Pancreas (tissue), 10 donors: ENCODE results near the gene CYP1A2. TPM values are rescaled to one million over a fixed set of nuclear protein-coding genes. Genes with fewer than 3 reads are reported as not detected.

Experiments
- ATAC-seq, 4 donors: fragments of 200-7000 bp; cut with Tn5 transposase; one replicate each; pipeline versions ENCODE4 v1.8.0 to v1.9.1; 2020; ENCODE audit warnings: mild to moderate bottlenecking in 4 of 4, moderate library complexity in 4 of 4
- DNase-seq, 6 donors: peaks; one replicate each; pipeline ENCODE4 v3.0.0-alpha.2; 2020
- FAIRE-seq: peaks from 2 replicates; lab custom pipeline; 2012; peaks lifted over from hg19 to GRCh38; lab: Jason Lieb, UNC
- H3K27ac ChIP-seq, 4 donors: fragments of 200-600 bp; sonication (generic); 1 replicate in 3 of 4; 2 replicates in 1 of 4; pipeline versions ENCODE4 v1.5.0 to v1.8.0; 2020
- H3K27me3 ChIP-seq, 4 donors: fragments of 200-600 bp; one replicate each; pipeline ENCODE4 v1.8.0; 2021
- H3K36me3 ChIP-seq, 3 donors: fragments of 200-600 bp; sonication (generic) in 1 of 3; one replicate each; pipeline versions ENCODE4 v1.5.0 to v1.8.0; 2020 to 2021
- H3K4me1 ChIP-seq, 3 donors: fragments of 200-600 bp; one replicate each; pipeline ENCODE4 v1.8.0; 2021
- H3K4me3 ChIP-seq, 4 donors: fragments of 200-600 bp; sonication (generic) in 2 of 4; one replicate each; pipeline versions ENCODE4 v1.5.0 to v1.8.0; 2020 to 2021
- H3K9me3 ChIP-seq, 4 donors: fragments of 200-600 bp; one replicate each; pipeline ENCODE4 v1.8.0; 2021
- CTCF ChIP-seq, 4 donors: fragments of 200-600 bp; sonication (generic) in 3 of 4; IDR thresholded peaks; one replicate each; pipeline versions ENCODE4 v1.5.0 to v1.8.0; 2021; ENCODE audit warnings: antibody characterized with exemption in 4 of 4
- WGBS, 2 donors: extraction: QIAGEN DNeasy Blood & Tissue Kit; methylation state at CpG; one replicate each; pipeline ENCODE4 v1.1.7; 2013; 5-methylcytosine and 5-hydroxymethylcytosine counted together
- intact Hi-C, 3 donors: fragments of 100-400 bp; cut with DNase I; formaldehyde crosslinking; loops; one replicate each; pipeline versions ENCODE4 v1.11.1 to v1.14.2; 2022
- polyA plus RNA-seq, 2 donors: library from polyadenylated mRNA; stranded (reverse); fragments of 200-250 nt; gene quantifications; one replicate each; pipeline ENCODE4 v1.2.3, GENCODE V29; 2013
- total RNA-seq, 6 donors: library from RNA; stranded (reverse); fragmentation: NEBNext Ultra II Directional in 4 of 6; extraction: Animal tissue kit (Norgen Biotek cat#: 25700) in 4 of 6; gene quantifications; one replicate each; pipeline versions ENCODE4 v1.2.1 to v1.2.4, GENCODE V29; 2021 to 2023
- donor health status: healthy with polysubstance abuse.
- donor health status: DM: no; HTN: no; CAD: no; lungs with moderate emphysema.
- donor health status: DM: no; HTN: no; CAD: no.
- donor health status: control.
- donor health status: control.
- donor health status: Bipolar disorder and iron deficiency.
- donor health status: DM: yes; HTN: yes; CAD: no.
- donor health status: DM: no; HTN: no; CAD: no.
- donor health status: DM: no; HTN: no; CAD: no.
- donor health status: DM: yes; HTN: yes; CAD: no.

The CYP1A2 gene
- total and polyA plus RNA-seq, 8 donors = 0.06 TPM; not detected in 7

GRCh38 chr15:74800559-74801094, 52.0 kb downstream of the CYP1A2 start:
- peak in 2 of 4 donors; percentile 2 to 4 for ATAC-seq
- no peak overlapping the region for H3K27ac ChIP-seq
- peaks cover 0 to 4% (median 0%) of the 10 kb centered on the region in 3 donors for H3K4me1 ChIP-seq
- no peak for FAIRE-seq
- TF ChIP-seq CTCF (IDR thresholded peaks at IDR 0.05) = no peak
- intact Hi-C loops = no loop called here
- WGBS, 2 donors = 82 to 85% methylated on average over 20 of the region's 20 CpGs
- DNase-seq = no peak
- H3K36me3 ChIP-seq = peaks cover 5 to 7% (median 6%) of the 10 kb centered on the region in 3 donors
- H3K27me3 ChIP-seq = no peaks in the 10 kb centered on the region
- no peaks in the 10 kb centered on the region for H3K9me3 ChIP-seq
- H3K4me3 ChIP-seq = no peak overlapping the region

GRCh38 chr15:74801311-74801997, 52.8 kb downstream of the CYP1A2 start:
- H3K27me3 ChIP-seq = no peaks in the 10 kb centered on the region
- peaks cover 5 to 7% (median 6%) of the 10 kb centered on the region in 3 donors for H3K36me3 ChIP-seq
- no peak overlapping the region for H3K4me3 ChIP-seq
- H3K4me1 ChIP-seq = peaks cover 0 to 4% (median 0%) of the 10 kb centered on the region in 3 donors
- WGBS, 2 donors = 86 to 87% methylated on average over 18 of the region's 18 CpGs
- TF ChIP-seq CTCF (IDR thresholded peaks at IDR 0.05) = no peak
- DNase-seq (no peak), ATAC-seq (no peak), FAIRE-seq (no peak)
- H3K9me3 ChIP-seq = no peaks in the 10 kb centered on the region
- no peak overlapping the region for H3K27ac ChIP-seq
- intact Hi-C loops = no loop called here

- DNase-seq (no peak), ATAC-seq (no peak), FAIRE-seq (no peak)
- Histone ChIP-seq H3K36me3 (peaks cover 5 to 7% (median 6%) of the 10 kb centered on the region in 3 donors), H3K4me1 (peaks cover 0 to 4% (median 0%) of the 10 kb centered on the region in 3 donors), H3K4me3 (no peak overlapping the region), H3K9me3 (no peaks in the 10 kb centered on the region), H3K27ac (no peak overlapping the region), H3K27me3 (no peaks in the 10 kb centered on the region)
- no peak for TF ChIP-seq CTCF (IDR thresholded peaks at IDR 0.05)
- WGBS, 2 donors = 94 to 98% methylated on average over 19 to 20 of the region's 20 CpGs
- intact Hi-C loops = no loop called here
Measured at GRCh38 chr15:74802290-74802689, 53.6 kb downstream of the CYP1A2 start.

- no peak for ATAC-seq
- Histone ChIP-seq H3K36me3 (peaks cover 5 to 7% (median 6%) of the 10 kb centered on the region in 3 donors), H3K9me3 (no peaks in the 10 kb centered on the region), H3K27me3 (no peaks in the 10 kb centered on the region), H3K4me1 (peaks cover 0 to 4% (median 0%) of the 10 kb centered on the region in 3 donors), H3K4me3 (no peak overlapping the region), H3K27ac (no peak overlapping the region)
- TF ChIP-seq CTCF (IDR thresholded peaks at IDR 0.05) = no peak
- WGBS, 2 donors = 92 to 93% methylated on average over 31 of the region's 31 CpGs
- intact Hi-C loops = no loop called here
- FAIRE-seq = no peak
- no peak for DNase-seq
Measured at GRCh38 chr15:74802862-74803447, 54.3 kb downstream of the CYP1A2 start.
